ENCODE measurements around the gene SF3B5. TPM values are rescaled to one million over a fixed set of nuclear protein-coding genes. Genes with fewer than 3 reads are reported as not detected.

The SF3B5 gene
- polyA plus RNA-seq, 3 donors, result 271 to 445 (median 355) TPM

GRCh38 chr6:144141470-144141869 lies 46.1 kb upstream of the SF3B5 start:
- no peak overlapping the region for H3K4me3 Mint-ChIP-seq
- intact Hi-C loops (cut with micrococcal nuclease), result no loop called here
- WGBS (ENCODE audit: insufficient coverage), result no CpG with 5 or more reads among the region's 2 CpGs

GRCh38 chr6:144140867-144141266 lies 45.5 kb upstream of the SF3B5 start:
- Histone ChIP-seq H3K27ac (ENCODE audit: low read depth in 1 of 2, low read length in 2 of 2) (peak overlapping the region in 1 of 2 donors; percentile 72), H3K36me3 (replicated peaks in 1 of 2; ENCODE audit: control insufficient read depth in 1 of 2, insufficient read depth in 2 of 2, low read length in 2 of 2) (no peaks in the 10 kb centered on the region), H3K9ac (ENCODE audit: insufficient read depth, low read length, poor library complexity, severe bottlenecking) (no peak overlapping the region), H3K4me3 (replicated peaks in 1 of 3; ENCODE audit: low read depth in 2 of 3, low read length in 3 of 3) (peak overlapping the region in 1 of 3 experiments; percentile 40), H4K20me1 (ENCODE audit: insufficient read depth, low read length) (no peaks in the 10 kb centered on the region), H3K4me1 (ENCODE audit: control insufficient read depth in 1 of 2, insufficient read depth in 2 of 2, low read length in 2 of 2) (peaks cover 26 to 31% of the 10 kb centered on the region in 2 donors), H3K79me2 (ENCODE audit: insufficient read depth, low read length) (no peaks in the 10 kb centered on the region), H3K4me2 (replicated peaks; ENCODE audit: extremely low read depth, low read length, poor library complexity, severe bottlenecking) (peak overlapping the region; percentile 50), H3K27me3 (ENCODE audit: control insufficient read depth in 2 of 2, insufficient read depth in 2 of 2, low read length in 2 of 2) (no peaks in the 10 kb centered on the region), H2AFZ (ENCODE audit: insufficient read depth, low read depth, low read length, poor library complexity, severe bottlenecking) (no peak overlapping the region), H3K9me3 (replicated peaks in 1 of 2; ENCODE audit: control insufficient read depth in 1 of 2, insufficient read depth in 1 of 2, low read length in 2 of 2) (no peaks in the 10 kb centered on the region)
- TF ChIP-seq CTCF (IDR thresholded peaks at IDR 0.05), result no peak
- intact Hi-C loops (cut with micrococcal nuclease), result no loop called here
- no peak for DNase-seq
- Mint-ChIP-seq H3K36me3 (peaks cover 0 to 3% of the 10 kb centered on the region in 2 donors), H3K4me1 (peaks cover 35% of the 10 kb centered on the region), H3K4me3 (peak overlapping the region in 1 of 2 donors; percentile 10), H3K9me3 (no peaks in the 10 kb centered on the region), H3K27ac (peak overlapping the region in 6 of 7 donors; percentile 55 to 91 (median 76)), H3K27me3 (ENCODE audit: low read depth in 3 of 3) (no peaks in the 10 kb centered on the region)
- WGBS (ENCODE audit: insufficient coverage), result no CpG with 5 or more reads among the region's 2 CpGs

More at GRCh38 chr6:144141470-144141869, 46.1 kb upstream of the SF3B5 start:
- Histone ChIP-seq H3K4me3 (replicated peaks in 1 of 3; ENCODE audit: low read depth in 2 of 3, low read length in 3 of 3) (peak overlapping the region in 1 of 3 experiments; percentile 40), H3K79me2 (ENCODE audit: insufficient read depth, low read length) (no peaks in the 10 kb centered on the region), H3K27me3 (ENCODE audit: control insufficient read depth in 2 of 2, insufficient read depth in 2 of 2, low read length in 2 of 2) (no peaks in the 10 kb centered on the region), H3K9me3 (replicated peaks in 1 of 2; ENCODE audit: control insufficient read depth in 1 of 2, insufficient read depth in 1 of 2, low read length in 2 of 2) (no peaks in the 10 kb centered on the region), H4K20me1 (ENCODE audit: insufficient read depth, low read length) (no peaks in the 10 kb centered on the region), H3K4me2 (replicated peaks; ENCODE audit: extremely low read depth, low read length, poor library complexity, severe bottlenecking) (peak overlapping the region; percentile 50), H3K9ac (ENCODE audit: insufficient read depth, low read length, poor library complexity, severe bottlenecking) (no peak overlapping the region), H3K27ac (ENCODE audit: low read depth in 1 of 2, low read length in 2 of 2) (peak overlapping the region in 1 of 2 donors; percentile 72), H3K4me1 (ENCODE audit: control insufficient read depth in 1 of 2, insufficient read depth in 2 of 2, low read length in 2 of 2) (peaks cover 26 to 31% of the 10 kb centered on the region in 2 donors), H2AFZ (ENCODE audit: insufficient read depth, low read depth, low read length, poor library complexity, severe bottlenecking) (no peak overlapping the region), H3K36me3 (replicated peaks in 1 of 2; ENCODE audit: control insufficient read depth in 1 of 2, insufficient read depth in 2 of 2, low read length in 2 of 2) (no peaks in the 10 kb centered on the region)
- Mint-ChIP-seq H3K9me3 (no peaks in the 10 kb centered on the region), H3K27me3 (ENCODE audit: low read depth in 3 of 3) (no peaks in the 10 kb centered on the region), H3K36me3 (peaks cover 0 to 3% of the 10 kb centered on the region in 2 donors), H3K4me1 (peaks cover 35% of the 10 kb centered on the region), H3K27ac (peak overlapping the region in 1 of 7 donors; percentile 33)
- no peak for TF ChIP-seq CTCF (IDR thresholded peaks at IDR 0.05)
- no peak for DNase-seq

Data from CD14-positive monocyte (primary cell).